GM12878 (cell line): ENCODE measurements around the gene ARL16.

Experiments used
- CHD4 ChIP-seq: fragments of 200-600 bp; sonication (generic); IDR thresholded peaks from 2 replicates; pipeline ENCODE4 v1.6.1; 2016; ENCODE audit warnings: mild to moderate bottlenecking
- EZH2 ChIP-seq: IDR thresholded peaks from 2 replicates; pipeline ENCODE4 v1.6.1; 2012; ENCODE audit warnings: low read depth, mild to moderate bottlenecking, control low read depth, inconsistent platforms, low read length, borderline replicate concordance; ENCODE audit not compliant: control insufficient read depth
- HDAC2 ChIP-seq: fragments of 200-600 bp; sonication (generic); IDR thresholded peaks from 2 replicates; pipeline ENCODE4 v1.6.1; 2017
- HDGF ChIP-seq: fragments of 450-650 bp; IDR thresholded peaks from 2 replicates; pipeline ENCODE4 v1.6.1; 2016; ENCODE audit warnings: antibody characterized with exemption
- JUNB ChIP-seq: IDR thresholded peaks from 2 replicates; pipeline ENCODE4 v1.6.1; 2016; ENCODE audit warnings: antibody characterized with exemption, mild to moderate bottlenecking
- NR2C1 ChIP-seq: fragments of 450-650 bp; IDR thresholded peaks from 2 replicates; pipeline ENCODE4 v1.6.1; 2017; ENCODE audit warnings: antibody characterized with exemption, mild to moderate bottlenecking, moderate library complexity
- POLR2A ChIP-seq: IDR thresholded peaks from 2 replicates; pipeline ENCODE4 v1.6.1; 2011; ENCODE audit warnings: low read depth, mild to moderate bottlenecking, low read length
- RAD21 ChIP-seq: IDR thresholded peaks from 2 replicates; pipeline ENCODE4 v1.6.1; 2011; ENCODE audit warnings: mild to moderate bottlenecking, low read depth, low read length, moderate library complexity; ENCODE audit not compliant: insufficient read depth
- RCOR1 ChIP-seq: conservative IDR thresholded peaks from 2 replicates; pipeline ENCODE4 v1.6.1; 2012; ENCODE audit warnings: low read depth, low read length, improper control_type of control experiment
- TAF1 ChIP-seq: IDR thresholded peaks from 2 replicates; pipeline ENCODE4 v1.6.1; 2011; ENCODE audit warnings: mild to moderate bottlenecking, low read depth, low read length, borderline replicate concordance
- ZBTB33 ChIP-seq: fragments of 450-650 bp; IDR thresholded peaks from 2 replicates; pipeline ENCODE4 v1.6.1; 2017; ENCODE audit warnings: mild to moderate bottlenecking
- TF ChIP-seq, protein P1 (sequence below): fragments of 450-650 bp; conservative IDR thresholded peaks from 2 replicates; pipeline ENCODE4 v1.6.1; 2017; ENCODE audit warnings: mild to moderate bottlenecking, moderate library complexity
- TF ChIP-seq, protein P2 (sequence below): IDR thresholded peaks from 2 replicates; pipeline ENCODE4 v1.6.1; 2011; ENCODE audit warnings: mild to moderate bottlenecking, low read depth, low read length, moderate library complexity; ENCODE audit not compliant: insufficient replicate concordance
- TF ChIP-seq, protein P3 (sequence below), 3 experiments: IDR thresholded peaks in 2 of 3; conservative IDR thresholded peaks in 1 of 3; 2 replicates each; pipeline ENCODE4 v1.5.1; 2011; ENCODE audit warnings: low read depth in 3 of 3, low read length in 3 of 3, mild to moderate bottlenecking in 3 of 3, control low read depth in 2 of 3, moderate library complexity in 2 of 3, inconsistent platforms in 1 of 3, mixed read lengths in 1 of 3; ENCODE audit not compliant: control insufficient read depth in 2 of 3, insufficient read depth in 1 of 3; ENCODE audit errors: extremely low read depth in 1 of 3

DNA sequence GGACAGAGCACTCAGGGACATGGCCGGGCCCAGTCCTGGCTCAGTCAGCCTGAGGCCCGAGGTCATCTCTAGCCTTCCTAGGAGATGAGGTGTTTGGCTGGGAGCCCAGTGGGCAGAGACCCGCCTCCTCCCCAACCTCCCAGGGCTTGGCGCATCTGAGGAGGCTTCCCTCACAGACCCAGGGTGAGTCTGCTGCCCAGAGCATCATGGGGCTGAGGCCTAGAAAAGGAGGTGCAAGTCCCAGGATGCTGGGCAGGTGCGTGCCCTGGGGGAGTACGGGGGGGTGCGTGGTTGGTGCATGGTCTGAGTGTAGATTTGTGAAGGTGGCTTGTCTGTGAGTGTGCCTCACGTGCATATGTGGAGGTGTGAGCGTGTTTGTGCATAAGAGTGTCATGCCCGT, 31.9 kb downstream of the ARL16 start:
- TF ChIP-seq, protein P1, sequence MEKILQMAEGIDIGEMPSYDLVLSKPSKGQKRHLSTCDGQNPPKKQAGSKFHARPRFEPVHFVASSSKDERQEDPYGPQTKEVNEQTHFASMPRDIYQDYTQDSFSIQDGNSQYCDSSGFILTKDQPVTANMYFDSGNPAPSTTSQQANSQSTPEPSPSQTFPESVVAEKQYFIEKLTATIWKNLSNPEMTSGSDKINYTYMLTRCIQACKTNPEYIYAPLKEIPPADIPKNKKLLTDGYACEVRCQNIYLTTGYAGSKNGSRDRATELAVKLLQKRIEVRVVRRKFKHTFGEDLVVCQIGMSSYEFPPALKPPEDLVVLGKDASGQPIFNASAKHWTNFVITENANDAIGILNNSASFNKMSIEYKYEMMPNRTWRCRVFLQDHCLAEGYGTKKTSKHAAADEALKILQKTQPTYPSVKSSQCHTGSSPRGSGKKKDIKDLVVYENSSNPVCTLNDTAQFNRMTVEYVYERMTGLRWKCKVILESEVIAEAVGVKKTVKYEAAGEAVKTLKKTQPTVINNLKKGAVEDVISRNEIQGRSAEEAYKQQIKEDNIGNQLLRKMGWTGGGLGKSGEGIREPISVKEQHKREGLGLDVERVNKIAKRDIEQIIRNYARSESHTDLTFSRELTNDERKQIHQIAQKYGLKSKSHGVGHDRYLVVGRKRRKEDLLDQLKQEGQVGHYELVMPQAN: no peak
- TF ChIP-seq, protein P2, sequence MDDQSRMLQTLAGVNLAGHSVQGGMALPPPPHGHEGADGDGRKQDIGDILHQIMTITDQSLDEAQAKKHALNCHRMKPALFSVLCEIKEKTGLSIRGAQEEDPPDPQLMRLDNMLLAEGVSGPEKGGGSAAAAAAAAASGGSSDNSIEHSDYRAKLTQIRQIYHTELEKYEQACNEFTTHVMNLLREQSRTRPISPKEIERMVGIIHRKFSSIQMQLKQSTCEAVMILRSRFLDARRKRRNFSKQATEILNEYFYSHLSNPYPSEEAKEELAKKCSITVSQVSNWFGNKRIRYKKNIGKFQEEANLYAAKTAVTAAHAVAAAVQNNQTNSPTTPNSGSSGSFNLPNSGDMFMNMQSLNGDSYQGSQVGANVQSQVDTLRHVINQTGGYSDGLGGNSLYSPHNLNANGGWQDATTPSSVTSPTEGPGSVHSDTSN: no peak
- TF ChIP-seq, protein P3, sequence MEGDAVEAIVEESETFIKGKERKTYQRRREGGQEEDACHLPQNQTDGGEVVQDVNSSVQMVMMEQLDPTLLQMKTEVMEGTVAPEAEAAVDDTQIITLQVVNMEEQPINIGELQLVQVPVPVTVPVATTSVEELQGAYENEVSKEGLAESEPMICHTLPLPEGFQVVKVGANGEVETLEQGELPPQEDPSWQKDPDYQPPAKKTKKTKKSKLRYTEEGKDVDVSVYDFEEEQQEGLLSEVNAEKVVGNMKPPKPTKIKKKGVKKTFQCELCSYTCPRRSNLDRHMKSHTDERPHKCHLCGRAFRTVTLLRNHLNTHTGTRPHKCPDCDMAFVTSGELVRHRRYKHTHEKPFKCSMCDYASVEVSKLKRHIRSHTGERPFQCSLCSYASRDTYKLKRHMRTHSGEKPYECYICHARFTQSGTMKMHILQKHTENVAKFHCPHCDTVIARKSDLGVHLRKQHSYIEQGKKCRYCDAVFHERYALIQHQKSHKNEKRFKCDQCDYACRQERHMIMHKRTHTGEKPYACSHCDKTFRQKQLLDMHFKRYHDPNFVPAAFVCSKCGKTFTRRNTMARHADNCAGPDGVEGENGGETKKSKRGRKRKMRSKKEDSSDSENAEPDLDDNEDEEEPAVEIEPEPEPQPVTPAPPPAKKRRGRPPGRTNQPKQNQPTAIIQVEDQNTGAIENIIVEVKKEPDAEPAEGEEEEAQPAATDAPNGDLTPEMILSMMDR (IDR thresholded peaks at IDR 0.05 in 2 of 3, conservative IDR thresholded peaks at IDR 0.05 in 1 of 3; ENCODE audit: control insufficient read depth in 2 of 3, extremely low read depth in 1 of 3, insufficient read depth in 1 of 3, low read depth in 3 of 3, low read length in 3 of 3): no peak
- TF ChIP-seq TAF1: no peak
- TF ChIP-seq EZH2: no peak
- TF ChIP-seq RCOR1: no peak
- TF ChIP-seq HDAC2: no peak
- no peak for TF ChIP-seq HDGF
- TF ChIP-seq ZBTB33: no peak
- TF ChIP-seq JUNB: no peak
- no peak for TF ChIP-seq POLR2A
- no peak for TF ChIP-seq RAD21
- no peak for TF ChIP-seq CHD4
- TF ChIP-seq NR2C1: no peak
